ENCODE measurements around the gene TPSG1.

The TPSG1 gene

GRCh38 chr16:1212616-1213194 lies 12.4 kb downstream of the TPSG1 start:
- DNase-seq (ENCODE audit: low read depth), result no peak
- TF ChIP-seq, protein P1, sequence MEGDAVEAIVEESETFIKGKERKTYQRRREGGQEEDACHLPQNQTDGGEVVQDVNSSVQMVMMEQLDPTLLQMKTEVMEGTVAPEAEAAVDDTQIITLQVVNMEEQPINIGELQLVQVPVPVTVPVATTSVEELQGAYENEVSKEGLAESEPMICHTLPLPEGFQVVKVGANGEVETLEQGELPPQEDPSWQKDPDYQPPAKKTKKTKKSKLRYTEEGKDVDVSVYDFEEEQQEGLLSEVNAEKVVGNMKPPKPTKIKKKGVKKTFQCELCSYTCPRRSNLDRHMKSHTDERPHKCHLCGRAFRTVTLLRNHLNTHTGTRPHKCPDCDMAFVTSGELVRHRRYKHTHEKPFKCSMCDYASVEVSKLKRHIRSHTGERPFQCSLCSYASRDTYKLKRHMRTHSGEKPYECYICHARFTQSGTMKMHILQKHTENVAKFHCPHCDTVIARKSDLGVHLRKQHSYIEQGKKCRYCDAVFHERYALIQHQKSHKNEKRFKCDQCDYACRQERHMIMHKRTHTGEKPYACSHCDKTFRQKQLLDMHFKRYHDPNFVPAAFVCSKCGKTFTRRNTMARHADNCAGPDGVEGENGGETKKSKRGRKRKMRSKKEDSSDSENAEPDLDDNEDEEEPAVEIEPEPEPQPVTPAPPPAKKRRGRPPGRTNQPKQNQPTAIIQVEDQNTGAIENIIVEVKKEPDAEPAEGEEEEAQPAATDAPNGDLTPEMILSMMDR (conservative IDR thresholded peaks at IDR 0.05; ENCODE audit: low read depth, low read length), result no peak
- no peak overlapping the region for H3K4me3 ChIP-seq (ENCODE audit: low read length)

DNA sequence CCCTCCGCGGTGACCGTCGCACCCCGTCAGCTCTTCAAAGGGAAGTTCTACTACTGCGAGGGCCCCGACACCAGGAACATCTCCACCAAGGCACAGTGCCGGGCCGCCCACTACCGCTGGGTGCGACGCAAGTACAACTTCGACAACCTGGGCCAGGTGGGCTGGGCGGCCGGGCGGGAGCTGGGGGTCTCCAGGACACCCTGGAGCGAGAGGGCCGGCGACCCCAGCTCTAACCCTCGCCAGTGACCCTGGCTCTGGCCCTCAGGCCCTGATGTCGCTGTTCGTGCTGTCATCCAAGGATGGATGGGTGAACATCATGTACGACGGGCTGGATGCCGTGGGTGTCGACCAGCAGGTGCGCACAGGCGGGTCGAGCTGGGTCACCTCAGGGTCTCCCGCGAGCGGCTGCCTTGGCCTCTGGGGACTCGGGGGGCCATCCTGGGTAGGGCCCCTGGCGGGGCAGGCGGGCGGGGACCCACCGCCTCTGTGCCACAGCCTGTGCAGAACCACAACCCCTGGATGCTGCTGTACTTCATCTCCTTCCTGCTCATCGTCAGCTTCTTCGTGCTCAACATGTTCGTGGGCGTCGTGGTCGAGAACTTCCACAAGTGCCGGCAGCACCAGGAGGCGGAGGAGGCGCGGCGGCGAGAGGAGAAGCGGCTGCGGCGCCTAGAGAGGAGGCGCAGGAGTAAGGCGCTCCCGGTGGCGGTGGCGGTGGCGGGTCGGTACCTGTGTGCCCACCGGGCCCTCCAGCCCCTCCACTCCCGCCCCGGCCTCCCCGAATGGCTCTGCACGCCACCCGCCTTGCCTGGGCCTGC lies 13.4 kb downstream of the TPSG1 start:
- TF ChIP-seq, protein P1 (conservative IDR thresholded peaks at IDR 0.05; ENCODE audit: low read depth, low read length), result no peak
- no peak for DNase-seq (ENCODE audit: low read depth)
- H3K4me3 ChIP-seq (ENCODE audit: low read length), result no peak overlapping the region

GRCh38 chr16:1210461-1210860 lies 14.6 kb downstream of the TPSG1 start:
- DNase-seq (ENCODE audit: low read depth), result no peak
- no peak overlapping the region for H3K4me3 ChIP-seq (ENCODE audit: low read length)
- TF ChIP-seq, protein P1 (conservative IDR thresholded peaks at IDR 0.05; ENCODE audit: low read depth, low read length), result no peak

DNA sequence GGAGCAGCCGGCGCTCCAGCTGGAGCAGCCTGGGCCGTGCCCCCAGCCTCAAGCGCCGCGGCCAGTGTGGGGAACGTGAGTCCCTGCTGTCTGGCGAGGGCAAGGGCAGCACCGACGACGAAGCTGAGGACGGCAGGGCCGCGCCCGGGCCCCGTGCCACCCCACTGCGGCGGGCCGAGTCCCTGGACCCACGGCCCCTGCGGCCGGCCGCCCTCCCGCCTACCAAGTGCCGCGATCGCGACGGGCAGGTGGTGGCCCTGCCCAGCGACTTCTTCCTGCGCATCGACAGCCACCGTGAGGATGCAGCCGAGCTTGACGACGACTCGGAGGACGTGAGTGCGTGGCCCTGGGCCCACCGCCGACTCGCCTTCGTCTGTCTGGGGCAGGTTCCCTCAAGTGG lies 16.0 kb downstream of the TPSG1 start:
- TF ChIP-seq, protein P1 (conservative IDR thresholded peaks at IDR 0.05; ENCODE audit: low read depth, low read length), result no peak
- no peak for DNase-seq (ENCODE audit: low read depth)
- H3K4me3 ChIP-seq (ENCODE audit: low read length), result no peak overlapping the region

GRCh38 chr16:1208239-1208830 lies 16.7 kb downstream of the TPSG1 start:
- TF ChIP-seq, protein P1 (conservative IDR thresholded peaks at IDR 0.05; ENCODE audit: low read depth, low read length), result no peak
- DNase-seq (ENCODE audit: low read depth), result no peak
- no peak overlapping the region for H3K4me3 ChIP-seq (ENCODE audit: low read length)

GRCh38 chr16:1206786-1207185 lies 18.3 kb downstream of the TPSG1 start:
- DNase-seq (ENCODE audit: low read depth), result no peak

More at GRCh38 chr16:1206786-1207185, 18.3 kb downstream of the TPSG1 start:
- TF ChIP-seq, protein P1 (conservative IDR thresholded peaks at IDR 0.05; ENCODE audit: low read depth, low read length), result no peak
- H3K4me3 ChIP-seq (ENCODE audit: low read length), result no peak overlapping the region

All from retinal pigment epithelial cell (primary cell).